SU-DHL-6 (cell line): ENCODE results near the gene LDLRAD3.

Experiments used
- EZH2phosphoT487 ChIP-seq: fragments of 200-600 bp; sonication (generic), shearing (Covaris generic); conservative IDR thresholded peaks from 2 replicates; pipeline ENCODE4 v1.6.1; 2018; ENCODE audit warnings: mild to moderate bottlenecking, antibody characterized with exemption, low read length, moderate library complexity, mixed read lengths
- TF ChIP-seq, protein P1 (sequence below): fragments of 200-600 bp; sonication (generic); IDR thresholded peaks from one replicate; pipeline ENCODE4 v1.5.1; 2017; ENCODE audit warnings: antibody characterized with exemption, mild to moderate bottlenecking, low read length, moderate library complexity; ENCODE audit not compliant: insufficient read depth, poor library complexity, severe bottlenecking

DNA sequence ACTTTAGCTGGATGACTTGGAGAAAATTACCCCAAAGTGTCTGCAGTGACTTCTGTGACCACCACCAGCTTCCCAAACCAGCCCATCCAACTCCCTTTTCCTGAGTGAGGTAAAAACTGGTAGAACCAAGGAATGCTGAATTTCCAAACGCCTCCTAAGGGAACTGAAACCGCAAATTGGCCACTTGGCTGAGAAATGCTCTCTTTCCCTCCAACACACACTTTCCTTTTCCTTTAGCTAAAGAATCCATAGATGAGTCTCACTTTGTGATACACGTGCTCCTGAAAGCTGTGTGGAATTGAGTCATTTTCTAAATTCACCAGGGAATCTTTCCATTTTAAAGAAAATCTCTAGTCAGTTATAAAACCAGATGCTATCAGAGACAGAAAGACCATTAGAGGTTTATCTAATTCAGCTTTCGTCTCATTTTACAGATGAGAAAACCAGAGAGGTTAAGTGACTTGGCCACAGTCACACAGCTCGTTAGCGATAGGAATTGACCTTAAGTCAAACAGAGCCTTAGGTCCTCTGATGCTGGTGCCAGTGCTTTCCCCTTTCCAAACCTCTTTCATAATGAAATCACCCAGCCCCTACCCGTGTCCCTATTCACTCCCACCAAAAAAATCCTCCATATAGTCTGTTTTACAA is 208.2 kb downstream of the LDLRAD3 start:
- TF ChIP-seq EZH2phosphoT487, result no peak
- TF ChIP-seq, protein P1, sequence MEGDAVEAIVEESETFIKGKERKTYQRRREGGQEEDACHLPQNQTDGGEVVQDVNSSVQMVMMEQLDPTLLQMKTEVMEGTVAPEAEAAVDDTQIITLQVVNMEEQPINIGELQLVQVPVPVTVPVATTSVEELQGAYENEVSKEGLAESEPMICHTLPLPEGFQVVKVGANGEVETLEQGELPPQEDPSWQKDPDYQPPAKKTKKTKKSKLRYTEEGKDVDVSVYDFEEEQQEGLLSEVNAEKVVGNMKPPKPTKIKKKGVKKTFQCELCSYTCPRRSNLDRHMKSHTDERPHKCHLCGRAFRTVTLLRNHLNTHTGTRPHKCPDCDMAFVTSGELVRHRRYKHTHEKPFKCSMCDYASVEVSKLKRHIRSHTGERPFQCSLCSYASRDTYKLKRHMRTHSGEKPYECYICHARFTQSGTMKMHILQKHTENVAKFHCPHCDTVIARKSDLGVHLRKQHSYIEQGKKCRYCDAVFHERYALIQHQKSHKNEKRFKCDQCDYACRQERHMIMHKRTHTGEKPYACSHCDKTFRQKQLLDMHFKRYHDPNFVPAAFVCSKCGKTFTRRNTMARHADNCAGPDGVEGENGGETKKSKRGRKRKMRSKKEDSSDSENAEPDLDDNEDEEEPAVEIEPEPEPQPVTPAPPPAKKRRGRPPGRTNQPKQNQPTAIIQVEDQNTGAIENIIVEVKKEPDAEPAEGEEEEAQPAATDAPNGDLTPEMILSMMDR, result no peak
